IPS-NIHi7 (cell line): ENCODE data around the gene ICOSLG.
A peak's percentile ranks its signal among the peaks of the same experiment; 100 is the strongest.
"Not testable (repeated sequence)": the region's sequence is repeated elsewhere in the genome, so short reads cannot be mapped to it uniquely, and the experiment has no call there.

Experiments used
- DNase-seq: peaks from one replicate; pipeline ENCODE4 v3.0.0; 2012; ENCODE audit warnings: mixed read lengths; ENCODE audit errors: extremely low spot score

Gene ICOSLG, protein sequence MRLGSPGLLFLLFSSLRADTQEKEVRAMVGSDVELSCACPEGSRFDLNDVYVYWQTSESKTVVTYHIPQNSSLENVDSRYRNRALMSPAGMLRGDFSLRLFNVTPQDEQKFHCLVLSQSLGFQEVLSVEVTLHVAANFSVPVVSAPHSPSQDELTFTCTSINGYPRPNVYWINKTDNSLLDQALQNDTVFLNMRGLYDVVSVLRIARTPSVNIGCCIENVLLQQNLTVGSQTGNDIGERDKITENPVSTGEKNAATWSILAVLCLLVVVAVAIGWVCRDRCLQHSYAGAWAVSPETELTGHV

DNA sequence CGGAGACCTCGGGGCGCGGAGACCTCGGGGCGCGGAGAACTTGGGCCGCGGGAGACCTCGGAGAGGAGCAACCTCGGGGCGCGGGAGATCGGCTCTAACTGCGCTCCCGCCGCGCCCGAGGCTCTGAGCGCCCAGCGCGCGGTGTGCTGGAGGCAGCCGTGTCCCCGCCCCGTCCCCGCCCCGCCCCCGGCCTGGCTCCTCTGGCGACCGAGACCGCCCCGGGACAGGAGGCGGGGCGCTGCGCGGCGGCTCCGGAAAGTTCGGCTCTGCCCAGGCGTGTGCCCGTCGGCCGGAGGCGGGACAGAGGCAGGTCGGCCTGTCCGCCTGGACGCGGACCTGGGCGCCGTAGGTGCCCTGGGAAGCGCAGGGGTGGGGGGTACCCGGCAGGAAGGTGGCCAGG is at the start of gene ICOSLG:
TSS of gene ICOSLG (minus strand) at position 102 of the 400 bp plus-strand sequence. CDS start 126 bp downstream, outside the sequence.
- not testable (repeated sequence) for DNase-seq

DNA sequence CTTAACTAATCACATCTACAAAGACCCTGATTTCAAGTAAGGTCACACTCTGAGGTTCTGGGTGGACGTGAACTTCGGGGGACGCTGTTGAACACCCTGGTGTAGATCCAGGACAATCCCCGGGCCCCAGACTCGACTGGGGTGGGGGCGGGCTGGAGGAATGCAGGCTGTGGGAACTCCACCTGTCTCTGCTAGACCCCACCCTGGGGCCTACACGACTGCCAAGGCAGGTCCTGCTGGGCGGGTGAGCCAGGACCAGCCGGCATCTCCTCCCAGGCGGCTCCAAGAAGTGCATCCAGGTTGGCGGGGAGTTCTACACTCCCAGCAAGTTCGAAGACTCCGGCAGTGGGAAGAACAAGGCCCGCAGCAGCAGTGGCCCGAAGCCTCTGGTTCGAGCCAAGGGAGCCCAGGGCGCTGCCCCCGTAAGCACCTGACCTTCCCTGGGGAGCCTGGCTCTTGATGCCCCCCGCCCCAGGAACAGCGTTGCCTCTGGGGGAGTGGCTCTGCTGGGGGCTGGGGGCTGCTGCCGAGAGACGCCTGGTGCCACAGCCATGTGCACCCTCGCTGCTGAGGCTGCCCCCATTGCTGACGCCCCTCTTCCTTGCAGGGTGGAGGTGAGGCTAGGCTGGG is 48.8 kb upstream of the ICOSLG start:
- no peak for DNase-seq

DNA sequence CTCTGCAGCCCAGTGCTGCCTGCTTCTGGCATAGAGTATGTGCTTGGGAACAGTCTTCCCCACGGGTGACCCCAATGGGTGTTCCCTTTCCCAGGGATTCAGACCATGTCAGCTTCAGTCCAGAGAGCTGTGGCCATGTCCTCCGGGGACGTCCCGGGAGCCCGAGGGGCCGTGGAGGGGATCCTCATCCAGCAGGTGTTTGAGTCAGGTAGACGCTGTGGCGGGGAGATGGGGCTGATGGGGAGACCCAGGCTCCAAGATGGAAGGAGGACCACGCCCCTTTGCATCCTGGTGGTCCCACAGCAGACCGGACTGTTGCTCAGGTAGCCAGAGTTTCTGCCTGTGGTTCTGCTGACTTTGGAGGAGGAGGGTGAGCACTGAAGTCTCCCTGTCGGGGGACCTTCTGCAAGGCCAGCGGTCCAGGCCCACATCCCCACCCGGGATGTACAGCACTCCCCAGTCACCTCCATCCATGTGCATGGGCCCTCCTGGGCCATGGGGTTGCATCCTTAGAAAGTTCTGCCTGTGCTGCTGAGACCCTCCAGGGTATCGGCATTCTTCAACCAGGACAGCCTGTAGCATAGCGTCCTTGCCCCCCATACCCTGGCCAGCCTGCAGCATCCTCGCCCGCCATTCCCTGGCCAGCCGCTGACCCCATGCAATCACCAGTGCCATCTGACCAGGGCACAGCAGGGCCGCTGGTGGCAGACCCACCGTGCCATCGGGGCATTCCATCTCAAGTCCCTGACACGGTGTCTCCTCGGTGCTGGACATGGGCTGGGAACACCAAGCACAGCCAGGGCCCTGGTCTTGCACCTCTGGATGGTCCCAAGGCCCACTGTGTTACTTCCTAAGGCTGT is 47.7 kb upstream of the ICOSLG start:
- DNase-seq, result no peak

DNA sequence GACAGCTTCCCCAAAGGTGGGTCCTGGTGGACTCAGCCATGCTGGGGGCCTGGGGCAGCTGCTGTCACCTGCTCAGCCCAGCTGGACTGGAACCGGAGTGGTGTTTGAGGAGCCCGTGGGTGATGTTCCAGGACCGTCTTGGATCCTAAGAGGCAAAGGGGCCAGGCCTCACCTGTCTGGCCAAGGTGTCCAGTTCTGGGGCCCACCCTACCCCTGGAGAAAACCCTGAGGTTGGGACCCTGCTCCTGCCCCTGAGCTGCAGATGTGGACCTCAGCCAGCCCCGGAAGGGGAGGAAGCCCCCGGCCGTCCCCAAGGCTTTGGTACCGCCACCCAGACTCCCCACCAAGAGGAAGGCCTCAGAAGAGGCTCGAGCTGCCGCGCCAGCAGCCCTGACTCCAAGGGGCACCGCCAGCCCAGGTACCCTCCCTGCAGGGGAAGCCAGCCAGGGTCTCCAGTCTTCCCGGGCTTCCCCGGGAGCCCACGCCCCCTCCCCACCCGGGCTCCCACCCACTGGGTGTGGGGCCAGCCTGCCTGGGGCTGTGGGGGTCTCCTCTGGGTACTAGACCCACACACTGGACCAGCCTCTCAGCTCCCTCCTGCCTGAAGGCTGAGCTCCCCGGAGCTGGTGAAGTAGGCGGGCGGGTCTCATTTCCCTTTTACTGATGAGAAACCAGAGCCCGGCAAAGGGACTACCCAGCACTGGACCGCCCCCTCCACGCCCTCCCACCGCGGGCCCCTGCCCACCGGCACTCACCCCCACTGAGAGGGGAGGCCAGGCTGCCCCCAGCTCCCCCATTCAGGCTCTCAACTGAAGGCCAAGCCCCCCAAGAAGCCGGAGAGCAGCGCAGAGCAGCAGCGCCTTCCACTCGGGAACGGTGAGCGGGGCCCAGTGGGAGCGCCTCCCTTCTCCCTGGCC is 46.2 kb upstream of the ICOSLG start:
- DNase-seq, result no peak

DNA sequence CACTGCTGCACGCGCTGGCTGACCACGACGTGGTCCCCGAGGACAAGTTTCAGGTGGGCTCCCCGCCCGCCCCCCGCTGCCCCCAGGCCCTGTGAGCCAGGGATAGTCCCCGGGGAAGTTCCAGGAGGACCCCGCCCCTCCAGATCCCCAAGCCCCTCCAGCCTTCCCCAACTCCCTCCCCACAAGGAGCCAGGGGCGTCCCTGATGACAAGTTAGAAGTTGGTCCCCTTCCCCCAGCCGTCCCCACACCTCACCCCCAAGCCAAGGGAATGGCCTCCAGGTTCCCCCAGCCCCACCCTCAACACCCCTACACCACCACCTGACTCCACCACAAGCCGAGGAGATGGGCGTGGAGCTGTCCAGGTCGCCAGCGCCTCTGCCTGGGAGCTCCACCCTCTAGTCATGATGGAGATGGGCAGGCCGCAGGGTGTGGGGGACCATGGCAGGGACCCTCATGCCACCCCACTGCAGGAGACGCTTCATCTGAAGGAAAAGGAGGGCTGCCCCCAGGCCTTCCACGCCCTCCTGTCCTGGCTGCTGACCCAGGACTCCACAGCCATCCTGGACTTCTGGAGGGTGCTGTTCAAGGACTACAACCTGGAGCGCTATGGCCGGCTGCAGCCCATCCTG is 45.5 kb upstream of the ICOSLG start:
- DNase-seq, result no peak

DNA sequence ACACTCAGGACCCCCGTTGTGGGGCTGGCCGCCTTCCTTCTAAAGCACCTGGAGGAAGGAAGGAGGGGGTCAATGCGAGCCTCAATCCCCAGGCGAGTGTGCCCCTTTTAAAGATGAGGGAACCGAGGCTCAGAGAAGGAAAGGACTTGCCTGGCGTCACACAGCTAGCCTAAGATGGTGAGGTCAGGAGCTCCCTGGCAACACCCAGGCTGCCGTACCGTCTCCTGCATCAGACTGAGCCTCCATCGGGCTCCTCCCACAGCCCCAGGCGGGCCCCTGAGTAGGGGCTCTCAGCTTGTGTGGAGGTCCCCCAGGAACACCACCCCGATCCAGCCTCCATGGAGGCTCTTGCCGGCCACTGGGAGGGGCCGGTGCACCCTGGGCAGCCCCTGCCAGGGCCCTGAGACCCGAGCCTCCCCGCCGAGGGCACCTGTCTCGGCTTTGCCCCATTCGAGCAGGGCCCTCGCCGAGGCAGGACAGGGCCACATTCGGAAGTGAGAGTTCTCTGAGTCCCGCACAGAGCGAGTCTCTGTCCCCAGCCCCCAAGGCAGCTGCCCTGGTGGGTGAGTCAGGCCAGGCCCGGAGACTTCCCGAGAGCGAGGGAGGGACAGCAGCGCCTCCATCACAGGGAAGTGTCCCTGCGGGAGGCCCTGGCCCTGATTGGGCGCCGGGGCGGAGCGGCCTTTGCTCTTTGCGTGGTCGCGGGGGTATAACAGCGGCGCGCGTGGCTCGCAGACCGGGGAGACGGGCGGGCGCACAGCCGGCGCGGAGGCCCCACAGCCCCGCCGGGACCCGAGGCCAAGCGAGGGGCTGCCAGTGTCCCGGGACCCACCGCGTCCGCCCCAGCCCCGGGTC is 44.6 kb upstream of the ICOSLG start, which contains the start of gene AIRE:
TSS of gene AIRE (plus strand) at position 739 of the 855 bp plus-strand sequence. CDS start 131 bp downstream, outside the sequence.
- peak; percentile 63 for DNase-seq

DNA sequence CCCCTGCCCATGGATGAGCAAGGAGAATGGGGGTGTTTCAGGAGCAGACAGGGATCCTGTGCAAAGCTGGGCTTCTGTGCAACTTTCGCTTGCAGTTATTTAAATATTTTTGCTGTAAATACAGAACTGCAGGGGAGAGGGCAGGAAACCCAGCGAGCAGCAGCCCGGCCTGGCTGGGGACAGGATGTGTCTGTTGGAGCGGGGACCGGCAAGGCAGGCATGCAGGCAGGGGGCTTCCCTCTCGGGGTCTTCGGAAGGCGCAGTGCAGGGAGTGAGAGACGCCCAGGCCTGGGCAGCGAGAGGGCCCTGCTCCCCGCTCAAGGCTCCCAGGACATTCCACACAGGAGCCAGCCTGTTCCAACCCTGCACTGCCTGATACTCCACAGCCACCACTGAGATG is 43.2 kb upstream of the ICOSLG start:
- DNase-seq, result no peak

DNA sequence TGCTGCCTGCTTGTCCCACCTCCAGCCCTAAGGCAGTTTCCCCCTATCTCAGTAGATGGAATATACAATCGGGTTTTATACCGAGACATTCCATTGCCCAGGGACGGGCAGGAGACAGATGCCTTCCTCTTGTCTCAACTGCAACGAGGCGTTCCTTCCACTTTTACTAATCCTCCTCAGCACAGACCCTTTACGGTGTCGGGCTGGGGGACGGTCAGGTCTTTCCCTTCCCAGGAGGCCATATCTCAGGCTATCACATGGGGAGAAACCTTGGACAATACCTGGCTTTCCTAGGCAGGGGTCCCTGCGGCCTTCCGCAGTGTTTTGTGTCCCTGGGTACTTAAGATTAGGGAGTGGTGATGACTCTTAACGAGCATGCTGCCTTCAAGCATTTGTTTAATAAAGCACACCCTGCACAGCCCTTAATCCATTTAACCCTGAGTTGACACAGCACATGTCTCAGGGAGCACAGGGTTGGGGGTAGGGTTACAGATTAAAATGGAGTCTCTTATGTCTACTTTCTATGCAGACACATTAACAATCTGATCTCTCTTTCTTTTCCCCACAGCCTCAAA is 42.6 kb upstream of the ICOSLG start:
- DNase-seq, result not testable (repeated sequence)

DNA sequence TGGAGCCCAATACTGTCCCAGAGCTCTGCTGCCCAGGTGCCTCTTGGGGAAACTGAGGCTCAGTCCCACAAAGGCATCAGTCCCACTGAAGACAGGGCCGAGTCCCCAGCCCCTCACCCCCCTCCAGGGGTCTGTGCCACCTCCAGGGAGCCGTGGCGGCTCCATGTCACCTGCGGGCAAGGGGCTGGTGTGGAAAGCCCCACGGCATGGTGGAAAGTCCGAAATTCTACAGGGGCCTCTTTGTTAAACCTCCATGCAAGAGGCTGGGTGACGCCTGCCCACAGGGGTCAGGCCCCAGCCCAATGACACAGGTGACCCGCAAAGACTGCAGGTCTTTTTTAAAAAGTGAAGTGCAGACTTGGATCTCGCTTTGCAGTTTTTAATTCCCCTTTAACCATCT is 41.6 kb upstream of the ICOSLG start:
- DNase-seq, result no peak

DNA sequence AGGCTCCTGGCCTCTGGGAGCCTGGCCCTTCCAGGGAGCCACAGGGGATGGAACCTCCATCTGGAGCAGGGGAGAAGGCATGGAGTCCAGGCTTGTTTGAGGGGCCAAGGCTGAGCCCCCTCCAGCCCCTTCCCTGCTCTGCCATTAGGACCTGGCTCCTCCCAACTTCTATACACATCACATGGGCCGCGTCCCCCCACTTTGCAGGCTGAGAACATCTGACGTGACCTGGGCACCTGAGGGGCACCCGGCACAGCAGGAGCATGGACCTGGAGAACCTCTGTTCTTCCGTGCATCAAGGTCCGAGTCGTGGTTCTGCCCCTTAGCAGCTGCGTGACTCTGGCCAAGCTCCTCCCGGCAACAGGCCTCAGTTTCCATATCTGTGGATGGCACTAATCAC is 41.1 kb upstream of the ICOSLG start:
- no peak for DNase-seq

DNA sequence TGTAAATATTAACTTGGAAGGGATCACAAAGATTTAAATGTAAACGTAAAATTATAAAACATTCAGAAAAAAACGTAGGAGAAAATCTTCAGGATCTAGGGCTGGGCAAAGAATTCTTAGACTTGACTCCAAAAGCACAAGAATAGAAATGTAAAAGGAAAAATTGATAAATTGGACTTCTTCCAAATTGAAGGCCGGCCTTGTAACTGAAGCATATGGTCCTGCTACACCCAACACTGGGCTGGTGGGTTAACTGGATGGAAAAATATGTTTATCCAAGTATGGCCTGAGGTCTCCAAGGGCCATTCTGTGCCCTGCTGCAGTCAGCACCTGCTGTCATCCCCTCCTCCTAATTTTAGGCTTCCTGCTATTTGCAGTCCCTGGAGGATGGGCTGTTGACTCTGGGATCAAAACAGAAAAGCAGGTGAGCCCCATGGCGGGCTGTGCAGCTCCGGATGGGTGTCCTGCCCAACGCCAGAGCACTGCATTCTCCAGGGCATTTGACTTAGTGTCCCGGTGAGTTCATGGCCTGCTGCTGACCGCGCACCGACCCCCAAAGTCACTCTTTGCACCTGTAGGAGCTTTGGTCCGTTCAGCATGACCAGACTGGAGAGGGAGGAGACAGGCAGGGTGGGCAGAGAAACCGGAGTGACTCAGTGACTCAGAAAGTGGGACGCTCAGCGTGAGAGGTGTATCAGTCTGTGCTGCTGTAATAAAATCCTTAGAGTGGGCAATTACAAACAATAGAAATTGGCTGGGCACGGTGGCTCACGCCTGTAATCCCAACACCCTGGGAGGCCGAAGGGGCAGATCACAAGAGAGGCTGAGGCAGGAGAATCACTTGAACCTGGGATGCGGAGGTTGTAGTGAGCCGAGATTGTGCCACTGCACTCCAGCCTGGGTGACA is 38.9 kb upstream of the ICOSLG start:
- DNase-seq, result no peak

DNA sequence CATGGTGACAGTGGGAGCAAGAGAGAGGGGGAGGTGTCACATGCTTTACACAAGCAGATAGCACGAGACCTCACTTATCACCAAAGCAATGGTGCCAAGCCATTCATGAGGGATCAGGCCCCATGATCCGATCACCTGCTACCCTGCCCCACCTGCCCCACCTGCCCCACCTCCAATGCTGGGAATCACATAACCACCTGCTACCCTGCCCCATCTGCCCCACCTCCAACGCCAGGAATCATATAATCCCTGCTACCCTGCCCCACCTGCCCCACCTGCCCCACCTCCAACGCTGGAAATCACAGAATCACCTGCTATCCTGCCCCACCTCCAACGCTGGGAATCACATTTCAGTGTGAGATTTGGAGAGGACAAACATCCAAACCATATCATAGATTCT is 34.3 kb upstream of the ICOSLG start:
- no peak for DNase-seq

DNA sequence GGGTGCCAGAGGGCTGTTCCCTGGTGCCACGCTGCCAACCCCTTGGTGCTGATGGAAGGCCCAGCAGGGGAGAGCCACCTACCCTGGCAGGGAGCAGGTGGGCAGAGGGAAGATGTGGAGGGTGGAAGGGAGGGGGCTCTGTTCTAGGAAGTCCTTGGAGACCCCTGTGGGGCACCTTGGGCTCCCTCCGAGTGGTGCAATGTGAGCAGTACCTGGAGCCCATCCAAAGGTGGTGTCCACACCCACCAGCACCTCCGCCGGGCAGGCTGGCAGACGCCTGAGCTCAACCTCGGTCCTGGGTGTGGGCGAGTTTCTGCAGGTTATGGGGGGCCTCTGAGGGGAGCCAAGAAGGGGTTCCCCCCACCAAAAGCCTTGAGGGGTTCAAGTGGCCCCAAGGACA is 32.3 kb upstream of the ICOSLG start:
- DNase-seq, result no peak

DNA sequence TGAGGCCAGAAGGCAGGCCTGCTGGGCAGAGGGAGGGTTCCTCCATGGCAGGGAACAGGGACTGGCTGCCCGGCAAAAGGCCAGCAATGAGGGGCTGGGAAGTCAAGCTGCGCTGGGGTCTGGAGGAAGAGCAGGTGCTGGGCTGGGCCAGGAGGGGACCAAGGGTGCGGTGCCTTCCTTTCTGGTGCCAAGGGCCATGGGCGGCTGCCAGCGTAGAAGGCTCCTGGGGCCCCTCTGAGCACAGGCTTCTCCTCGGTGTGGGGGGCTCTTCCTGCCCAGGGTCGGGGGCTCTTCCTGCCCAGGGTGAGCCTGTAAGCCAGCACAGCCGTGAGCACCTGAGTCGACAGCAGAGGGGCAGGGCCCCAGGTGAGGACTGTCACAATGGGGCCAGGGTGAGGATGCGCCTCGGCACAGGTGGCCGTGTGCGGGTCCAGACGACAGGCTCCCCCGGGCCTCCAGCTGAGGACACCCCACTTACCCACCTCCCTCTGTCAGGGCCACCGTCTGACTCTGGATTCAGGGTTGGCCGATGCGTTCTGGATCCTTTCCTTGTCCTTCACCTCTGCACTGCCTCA is 31.6 kb upstream of the ICOSLG start:
- DNase-seq, result no peak

DNA sequence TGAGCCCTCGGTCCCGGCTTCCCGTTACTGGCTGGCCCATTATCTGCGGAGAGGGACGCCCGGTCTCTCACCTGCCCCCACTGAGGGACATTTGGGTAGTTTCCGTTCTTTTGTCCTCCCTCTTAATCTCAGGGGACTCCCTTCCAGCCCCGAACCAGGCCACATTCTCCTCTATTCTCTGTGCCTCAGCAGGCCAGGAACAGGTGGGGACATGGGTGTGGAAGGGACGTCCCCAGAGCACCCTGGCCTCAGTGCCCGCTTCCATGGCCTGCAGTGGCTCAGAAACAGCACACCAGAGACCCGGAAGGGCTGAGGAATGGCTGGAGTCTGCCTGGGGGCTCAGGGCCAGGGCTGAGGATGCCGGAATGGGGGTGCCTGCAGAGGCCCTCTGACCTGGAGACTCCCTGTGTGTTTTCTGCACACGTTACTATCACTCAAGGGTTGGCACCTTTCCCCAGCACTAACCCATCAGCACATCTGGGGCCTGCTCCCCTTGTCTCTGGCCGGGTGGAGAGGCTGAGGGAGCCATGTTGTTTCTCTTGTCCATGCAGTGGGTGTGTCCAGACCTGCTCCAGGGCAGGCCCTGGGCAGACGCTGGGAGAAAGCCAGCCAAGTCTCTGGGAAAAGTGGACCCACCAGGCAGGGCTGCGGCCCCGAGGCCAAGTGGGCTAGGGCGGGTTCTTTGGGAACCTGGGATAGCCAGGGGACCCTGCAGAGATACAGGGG is 31.0 kb upstream of the ICOSLG start:
- DNase-seq, result no peak

DNA sequence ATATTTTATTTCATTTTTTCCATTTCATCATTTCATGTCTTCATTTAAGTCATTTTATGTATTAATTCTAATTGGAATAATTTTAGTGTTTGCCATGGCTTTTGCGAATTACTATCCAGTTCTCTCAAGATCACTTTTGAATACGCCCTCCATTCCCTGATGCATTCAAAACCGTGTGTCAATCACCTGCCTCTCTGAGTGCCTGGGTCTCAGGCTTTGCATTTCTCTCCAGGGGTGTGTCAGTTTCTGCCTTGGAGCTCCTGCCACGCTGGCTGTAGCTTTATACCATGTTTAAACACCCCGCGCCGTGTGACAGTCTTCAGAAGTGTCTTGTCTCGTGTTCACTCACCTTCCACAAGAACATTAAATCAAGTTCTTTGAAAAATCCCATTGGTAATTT is 28.3 kb upstream of the ICOSLG start:
- DNase-seq, result no peak

DNA sequence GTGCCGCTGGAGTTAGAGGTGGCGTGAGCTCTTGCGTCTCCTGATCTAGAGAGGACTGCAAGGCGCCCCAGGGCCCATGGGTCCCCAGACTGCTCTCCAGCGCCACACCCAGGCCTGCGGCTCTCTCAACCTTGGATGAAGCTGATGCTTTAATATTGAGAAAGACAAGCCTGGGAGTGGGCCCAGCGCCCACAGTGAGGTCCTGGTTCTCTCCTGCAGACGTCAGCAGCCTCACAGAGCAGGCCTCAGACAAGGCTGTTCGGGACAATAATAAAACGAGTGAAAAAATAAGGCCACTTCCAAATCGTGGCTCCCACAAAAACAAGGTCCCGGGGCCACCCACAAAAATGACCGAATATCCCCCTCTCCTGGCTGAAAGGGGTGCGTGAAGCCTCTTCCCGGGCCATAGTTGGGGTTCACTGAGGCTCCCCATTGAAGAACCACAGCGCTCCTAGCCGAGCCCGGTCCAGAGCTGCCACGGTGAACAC is 27.0 kb upstream of the ICOSLG start:
- peak; percentile 52 for DNase-seq
